ENCODE data around the gene KCNK10.

DNA sequence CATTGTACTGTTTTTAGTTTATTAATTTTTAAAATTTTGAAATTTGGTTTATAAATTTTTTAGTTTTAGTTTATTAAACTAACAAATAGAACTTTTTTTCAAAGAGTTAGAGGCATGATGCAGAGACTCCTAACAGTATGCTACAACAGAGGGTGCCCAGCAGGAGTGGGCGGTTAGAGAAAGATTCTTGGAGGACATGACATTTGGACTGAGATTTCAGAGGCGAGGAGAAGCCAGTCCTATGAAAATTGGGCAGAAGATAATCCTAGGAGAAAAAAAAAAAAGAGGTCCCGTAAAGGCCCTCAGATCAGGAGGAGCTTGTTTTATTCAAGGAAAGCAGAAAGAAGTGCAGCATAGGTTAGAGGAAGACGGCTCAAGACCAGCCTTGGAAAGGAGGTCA lies 21.7 kb downstream of the KCNK10 start:
- TF ChIP-seq, protein P1, sequence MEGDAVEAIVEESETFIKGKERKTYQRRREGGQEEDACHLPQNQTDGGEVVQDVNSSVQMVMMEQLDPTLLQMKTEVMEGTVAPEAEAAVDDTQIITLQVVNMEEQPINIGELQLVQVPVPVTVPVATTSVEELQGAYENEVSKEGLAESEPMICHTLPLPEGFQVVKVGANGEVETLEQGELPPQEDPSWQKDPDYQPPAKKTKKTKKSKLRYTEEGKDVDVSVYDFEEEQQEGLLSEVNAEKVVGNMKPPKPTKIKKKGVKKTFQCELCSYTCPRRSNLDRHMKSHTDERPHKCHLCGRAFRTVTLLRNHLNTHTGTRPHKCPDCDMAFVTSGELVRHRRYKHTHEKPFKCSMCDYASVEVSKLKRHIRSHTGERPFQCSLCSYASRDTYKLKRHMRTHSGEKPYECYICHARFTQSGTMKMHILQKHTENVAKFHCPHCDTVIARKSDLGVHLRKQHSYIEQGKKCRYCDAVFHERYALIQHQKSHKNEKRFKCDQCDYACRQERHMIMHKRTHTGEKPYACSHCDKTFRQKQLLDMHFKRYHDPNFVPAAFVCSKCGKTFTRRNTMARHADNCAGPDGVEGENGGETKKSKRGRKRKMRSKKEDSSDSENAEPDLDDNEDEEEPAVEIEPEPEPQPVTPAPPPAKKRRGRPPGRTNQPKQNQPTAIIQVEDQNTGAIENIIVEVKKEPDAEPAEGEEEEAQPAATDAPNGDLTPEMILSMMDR (conservative IDR thresholded peaks at IDR 0.05): no peak
- TF ChIP-seq ZFX (IDR thresholded peaks at IDR 0.05): no peak
